Activated naive CD4-positive, alpha-beta T cell treated with anti-CD3 and anti-CD28 coated beads, Interleukin-2, amount 50 U/mL, for 24 hours (primary cell): ENCODE measurements around the gene ENDOG.
"Not testable (repeated sequence)": the region's sequence is repeated elsewhere in the genome, so short reads cannot be mapped to it uniquely, and the experiment has no call there.

ENCODE experiments used
- H3K27ac Mint-ChIP-seq: one replicate; pipeline ENCODE4 v1.8.0; 2021; ENCODE audit warnings: mild to moderate bottlenecking, mixed read lengths
- H3K27me3 Mint-ChIP-seq: one replicate; pipeline ENCODE4 v1.8.0; 2021; ENCODE audit warnings: mixed read lengths
- H3K36me3 Mint-ChIP-seq: one replicate; pipeline ENCODE4 v1.8.0; 2021; ENCODE audit warnings: mixed read lengths
- H3K4me1 Mint-ChIP-seq: one replicate; pipeline ENCODE4 v1.8.0; 2021; ENCODE audit warnings: mixed read lengths
- H3K4me3 Mint-ChIP-seq: one replicate; pipeline ENCODE4 v1.8.0; 2021; ENCODE audit warnings: mild to moderate bottlenecking, mixed read lengths
- H3K9me3 Mint-ChIP-seq: one replicate; pipeline ENCODE4 v1.8.0; 2021; ENCODE audit warnings: mixed read lengths

Gene ENDOG

DNA sequence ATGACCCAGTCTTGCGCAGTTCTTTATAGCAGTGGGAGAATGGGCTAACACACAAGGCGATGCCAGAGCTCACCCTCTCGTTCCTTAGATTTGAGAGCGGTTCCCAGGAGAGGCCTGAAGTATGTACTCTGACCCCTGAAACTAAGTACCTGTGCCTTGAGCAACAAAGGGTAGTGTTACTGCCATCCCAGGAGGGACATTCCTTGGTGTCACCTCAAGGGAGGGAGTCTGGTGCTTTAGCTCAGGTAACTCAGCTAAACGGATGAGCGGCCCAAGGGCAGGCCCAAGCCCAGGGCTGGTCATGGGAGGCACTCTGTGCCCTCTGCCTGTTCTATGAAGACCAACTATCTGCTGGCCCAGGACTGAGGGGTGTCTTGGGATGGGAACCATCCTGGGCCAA, 43.2 kb downstream of the ENDOG start:
- Mint-ChIP-seq H3K27me3 (no peaks in the 10 kb centered on the region), H3K36me3 (peaks cover 2% of the 10 kb centered on the region), H3K4me1 (peaks cover 13% of the 10 kb centered on the region), H3K9me3 (no peaks in the 10 kb centered on the region), H3K4me3 (no peak overlapping the region), H3K27ac (no peak overlapping the region)

DNA sequence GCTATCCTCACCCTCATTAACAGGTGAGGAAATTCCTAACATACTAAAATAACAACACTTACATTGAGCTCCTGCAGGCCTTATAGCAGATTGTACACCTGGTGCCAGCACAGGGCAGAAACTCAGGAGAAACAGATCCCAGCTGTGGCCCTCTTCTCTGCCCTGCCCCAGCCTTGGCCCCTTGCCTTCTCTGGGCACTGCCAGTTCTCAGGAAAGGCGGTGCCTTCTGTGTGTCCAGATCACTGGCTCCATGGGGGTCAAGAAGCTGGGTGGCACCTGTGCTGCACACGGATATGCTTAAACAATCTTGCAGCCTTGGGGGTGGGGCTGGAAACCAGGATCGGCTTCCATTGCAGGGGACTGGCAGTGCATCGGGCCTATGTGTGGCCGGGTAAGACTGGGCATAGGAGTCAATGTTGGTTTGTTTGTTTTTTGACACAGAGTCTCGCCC, 44.1 kb downstream of the ENDOG start:
- Mint-ChIP-seq H3K27ac (no peak overlapping the region), H3K4me1 (peaks cover 13% of the 10 kb centered on the region), H3K27me3 (no peaks in the 10 kb centered on the region), H3K36me3 (peaks cover 2% of the 10 kb centered on the region), H3K9me3 (no peaks in the 10 kb centered on the region), H3K4me3 (no peak overlapping the region)

DNA sequence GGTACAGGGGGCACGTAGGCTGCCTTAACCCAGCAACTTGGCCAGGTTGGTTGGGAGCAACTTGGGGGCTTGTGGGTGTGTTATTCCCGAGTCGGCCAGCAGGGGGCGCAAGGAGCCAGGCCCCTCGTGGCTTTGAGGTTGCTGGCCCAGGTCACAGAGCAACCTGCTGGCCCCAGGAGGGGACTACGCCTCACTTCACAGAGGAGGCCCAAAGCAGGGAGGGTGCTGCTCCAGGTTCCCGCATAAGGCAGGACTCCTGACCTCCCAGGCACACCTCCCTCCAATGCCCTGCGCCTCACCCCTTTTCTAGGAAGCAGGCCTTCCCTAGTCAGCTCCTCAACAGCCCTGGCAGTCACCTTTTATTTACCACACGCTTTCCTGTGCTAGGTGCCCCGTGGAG, 45.3 kb downstream of the ENDOG start:
- no peaks in the 10 kb centered on the region for H3K27me3 Mint-ChIP-seq
- H3K27ac Mint-ChIP-seq: no peak overlapping the region
- H3K9me3 Mint-ChIP-seq: no peaks in the 10 kb centered on the region
- no peak overlapping the region for H3K4me3 Mint-ChIP-seq
- H3K4me1 Mint-ChIP-seq: peaks cover 13% of the 10 kb centered on the region
- peaks cover 2% of the 10 kb centered on the region for H3K36me3 Mint-ChIP-seq

DNA sequence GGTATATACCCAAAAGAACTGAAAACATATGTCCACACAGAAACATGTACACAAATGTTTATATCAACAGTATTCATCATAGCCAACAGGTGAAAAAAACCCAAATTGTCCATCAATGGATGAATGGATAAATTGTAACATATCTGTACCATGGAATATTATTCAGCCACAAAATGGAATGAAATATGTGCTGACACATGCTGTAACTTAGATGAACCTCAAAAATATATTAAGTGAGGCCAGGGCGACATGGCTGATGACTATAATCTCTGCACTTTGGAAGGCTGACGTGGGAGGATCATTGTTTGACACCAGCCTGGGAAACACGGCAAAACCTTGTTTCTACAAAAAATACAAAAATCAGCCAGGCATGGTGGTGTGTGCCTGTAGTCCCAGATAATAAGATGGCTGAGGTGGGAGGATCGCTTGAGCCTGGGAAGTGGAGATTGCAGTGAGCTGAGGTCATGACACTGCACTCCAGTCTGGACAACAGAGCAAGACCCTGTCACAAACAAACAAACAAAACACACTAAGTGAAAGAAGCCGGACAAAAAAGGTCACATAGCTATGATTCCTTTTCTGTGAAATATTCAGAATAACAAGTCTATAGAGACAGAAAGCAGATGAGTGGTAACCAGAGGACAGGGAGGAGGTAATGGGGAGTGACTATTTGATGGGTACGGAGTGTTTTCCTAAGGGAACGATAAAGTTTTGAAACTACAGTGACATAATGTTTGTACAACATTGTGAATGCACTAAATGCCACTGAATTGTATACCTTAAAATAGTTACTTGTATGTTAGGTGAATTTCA, 52.0 kb downstream of the ENDOG start:
- Mint-ChIP-seq H3K4me1 (peaks cover 6% of the 10 kb centered on the region), H3K36me3 (peaks cover 4% of the 10 kb centered on the region), H3K4me3 (no peak overlapping the region), H3K27me3 (no peaks in the 10 kb centered on the region), H3K9me3 (no peaks in the 10 kb centered on the region), H3K27ac (peak overlapping the region; percentile 17)

DNA sequence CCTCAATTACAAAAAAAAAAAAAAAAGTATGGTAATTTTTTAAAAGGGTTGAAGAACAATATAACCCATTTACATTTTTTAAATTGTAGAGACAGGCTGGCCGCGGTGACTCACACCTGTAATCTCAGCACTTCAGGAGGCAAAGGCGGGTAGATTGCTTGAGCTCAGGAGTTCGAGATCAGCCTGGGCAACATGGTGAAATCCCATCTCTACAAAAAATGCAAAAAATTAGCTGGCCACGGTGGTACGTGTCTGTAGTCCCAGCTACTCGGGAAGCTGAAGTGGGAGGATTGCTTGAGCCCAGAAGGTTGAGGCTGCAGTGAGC, 52.6 kb downstream of the ENDOG start:
- H3K27ac Mint-ChIP-seq, H3K4me3 Mint-ChIP-seq, H3K4me1 Mint-ChIP-seq, H3K9me3 Mint-ChIP-seq, H3K27me3 Mint-ChIP-seq, H3K36me3 Mint-ChIP-seq: not testable (repeated sequence)
